Peyer's patch (tissue), 4 donors: ENCODE results near the gene SPRED2.

ENCODE experiments used
- POLR2A ChIP-seq, 2 donors: fragments of 450-650 bp; IDR thresholded peaks; one replicate each; pipeline ENCODE4 v1.5.1; 2017; ENCODE audit warnings: antibody characterized with exemption in 2 of 2, mild to moderate bottlenecking in 2 of 2, moderate library complexity in 2 of 2
- TF ChIP-seq, protein P1 (sequence below), 6 experiments: fragments of 450-650 bp in 4 of 6; fragments of 200-600 bp in 2 of 6; sonication (generic) in 1 of 6; IDR thresholded peaks; one replicate each; pipeline ENCODE4 v1.5.1; 2017 to 2019; ENCODE audit warnings: antibody characterized with exemption in 6 of 6, mild to moderate bottlenecking in 3 of 6, moderate library complexity in 1 of 6

DNA sequence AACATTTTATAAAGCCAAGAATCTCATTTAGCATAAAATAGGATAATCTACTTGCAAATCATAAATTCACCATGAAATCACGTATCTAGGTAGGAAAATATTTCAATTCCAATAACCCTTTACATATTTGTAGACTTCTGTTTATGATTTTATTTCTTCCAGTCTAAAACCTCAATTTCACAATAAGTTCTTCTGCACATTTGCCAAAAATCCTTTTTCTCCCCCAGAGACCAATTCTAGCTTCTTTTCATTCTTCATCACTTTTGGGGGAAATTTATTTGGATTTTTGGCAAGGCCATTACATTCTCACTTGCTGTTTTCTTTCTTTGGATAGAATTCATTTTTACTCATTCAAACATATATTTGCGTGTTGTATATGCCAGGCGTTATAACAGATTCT lies 86.8 kb downstream of the SPRED2 start:
- TF ChIP-seq, protein P1, sequence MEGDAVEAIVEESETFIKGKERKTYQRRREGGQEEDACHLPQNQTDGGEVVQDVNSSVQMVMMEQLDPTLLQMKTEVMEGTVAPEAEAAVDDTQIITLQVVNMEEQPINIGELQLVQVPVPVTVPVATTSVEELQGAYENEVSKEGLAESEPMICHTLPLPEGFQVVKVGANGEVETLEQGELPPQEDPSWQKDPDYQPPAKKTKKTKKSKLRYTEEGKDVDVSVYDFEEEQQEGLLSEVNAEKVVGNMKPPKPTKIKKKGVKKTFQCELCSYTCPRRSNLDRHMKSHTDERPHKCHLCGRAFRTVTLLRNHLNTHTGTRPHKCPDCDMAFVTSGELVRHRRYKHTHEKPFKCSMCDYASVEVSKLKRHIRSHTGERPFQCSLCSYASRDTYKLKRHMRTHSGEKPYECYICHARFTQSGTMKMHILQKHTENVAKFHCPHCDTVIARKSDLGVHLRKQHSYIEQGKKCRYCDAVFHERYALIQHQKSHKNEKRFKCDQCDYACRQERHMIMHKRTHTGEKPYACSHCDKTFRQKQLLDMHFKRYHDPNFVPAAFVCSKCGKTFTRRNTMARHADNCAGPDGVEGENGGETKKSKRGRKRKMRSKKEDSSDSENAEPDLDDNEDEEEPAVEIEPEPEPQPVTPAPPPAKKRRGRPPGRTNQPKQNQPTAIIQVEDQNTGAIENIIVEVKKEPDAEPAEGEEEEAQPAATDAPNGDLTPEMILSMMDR (IDR thresholded peaks at IDR 0.05), result no peak
- TF ChIP-seq POLR2A (IDR thresholded peaks at IDR 0.05), result no peak
